HCT116 (cell line): ENCODE data around the gene PCSK9. TPM values are rescaled to one million over a fixed set of nuclear protein-coding genes. Genes with fewer than 3 reads are reported as not detected.

Experiments used
- ATAC-seq: fragments of 200-7000 bp; cut with Tn5 transposase; 2 replicates; pipeline ENCODE4 v1.9.1; 2020; ENCODE audit warnings: mild to moderate bottlenecking, moderate library complexity
- BruUV-seq: library from RNA; stranded (reverse); fragments of 400-500 nt; replicated peaks from 2 replicates; lab custom pipeline; 2021; lab: Mats Ljungman, UMichigan
- CTCF ChIA-PET: fragments of 300-600 bp; sonication (Branson Sonifier 250); formaldehyde crosslinking; loops from one replicate; lab custom pipeline; 2021; ENCODE audit warnings: antibody characterized with exemption; lab: Charles Lee
- POLR2A ChIA-PET: fragments of 300-600, 350-600 bp; sonication (Branson Sonifier 250); formaldehyde crosslinking; loops from one replicate; lab custom pipeline; 2021; ENCODE audit warnings: antibody characterized with exemption; lab: Charles Lee
- RAD21 ChIA-PET, 2 experiments: fragments of 300-600 bp; sonication (Branson Sonifier 250); formaldehyde crosslinking; loops; one replicate each; lab custom pipeline; 2023; ENCODE audit warnings: low total read pairs in 2 of 2; ENCODE audit not compliant: uncharacterized antibody in 2 of 2, unreplicated experiment in 2 of 2, low non-redundant PET in 1 of 2; lab: Charles Lee
- DNase-seq: peaks from one replicate; pipeline ENCODE4 v3.0.0-alpha.2; 2010; ENCODE audit warnings: low read depth, low spot score
- H2AFZ ChIP-seq: fragments of 200-600 bp; shearing (Covaris generic), sonication (generic); 2 replicates; pipeline ENCODE4 v1.6.1; 2017; ENCODE audit warnings: low read depth, mixed run types, mixed read lengths, antibody characterized with exemption, low read length; ENCODE audit not compliant: poor library complexity, severe bottlenecking
- H3K27ac ChIP-seq: 2 replicates; pipeline ENCODE4 v1.5.1; 2012; ENCODE audit warnings: low read depth, low read length
- H3K27me3 ChIP-seq: fragments of 200-600 bp; sonication (generic); 2 replicates; pipeline ENCODE4 v1.6.1; 2016; ENCODE audit warnings: mixed run types, low read length, mixed read lengths; ENCODE audit not compliant: insufficient read depth
- H3K36me3 ChIP-seq, 2 experiments: fragments of 200-500 bp in 1 of 2; fragments of 200-600 bp in 1 of 2; sonication (Bioruptor generic) in 1 of 2; sonication (generic) in 1 of 2; 2 replicates each; pipeline versions ENCODE4 v1.5.1 to v1.6.1; 2014 to 2016; ENCODE audit warnings: low read length in 2 of 2, inconsistent platforms in 1 of 2, mixed read lengths in 1 of 2, mixed run types in 1 of 2; ENCODE audit not compliant: insufficient read depth in 2 of 2, control insufficient read depth in 1 of 2
- H3K4me1 ChIP-seq, 2 experiments: fragments of 200-600 bp in 1 of 2; sonication (generic) in 1 of 2; 2 replicates each; pipeline versions ENCODE4 v1.5.1 to v1.6.1; 2012 to 2017; ENCODE audit warnings: low read length in 2 of 2, inconsistent platforms in 1 of 2, mild to moderate bottlenecking in 1 of 2, mixed read lengths in 1 of 2, mixed run types in 1 of 2, moderate library complexity in 1 of 2; ENCODE audit not compliant: insufficient read depth in 2 of 2, control insufficient read depth in 1 of 2
- H3K4me2 ChIP-seq: fragments of 200-600 bp; sonication (generic); 2 replicates; pipeline ENCODE4 v1.6.1; 2017; ENCODE audit warnings: mixed run types, low read length, mixed read lengths
- H3K4me3 ChIP-seq, 2 experiments: fragments of 200-600 bp in 1 of 2; sonication (generic) in 1 of 2; replicated peaks in 1 of 2; 2 replicates each; pipeline ENCODE4 v1.5.1; 2011 to 2016; ENCODE audit warnings: low read length in 2 of 2, control low read depth in 1 of 2, low read depth in 1 of 2, mild to moderate bottlenecking in 1 of 2, mixed read lengths in 1 of 2, mixed run types in 1 of 2
- H3K79me2 ChIP-seq: fragments of 200-600 bp; sonication (generic); 2 replicates; pipeline ENCODE4 v1.6.1; 2017; ENCODE audit warnings: mild to moderate bottlenecking, mixed run types, low read length, moderate library complexity, mixed read lengths; ENCODE audit not compliant: insufficient read depth
- H3K9ac ChIP-seq: fragments of 200-600 bp; sonication (generic); 2 replicates; pipeline ENCODE4 v1.6.1; 2016; ENCODE audit warnings: low read length, mixed read lengths
- H3K9me2 ChIP-seq: fragments of 200-600 bp; sonication (generic), shearing (Covaris generic); 2 replicates; pipeline ENCODE4 v1.6.1; 2017; ENCODE audit warnings: mixed run types, mild to moderate bottlenecking, moderate library complexity; ENCODE audit not compliant: insufficient read depth
- H3K9me3 ChIP-seq, 2 experiments: fragments of 200-500 bp in 1 of 2; fragments of 200-600 bp in 1 of 2; sonication (Bioruptor generic) in 1 of 2; sonication (generic) in 1 of 2; 2 replicates each; pipeline ENCODE4 v1.6.1; 2014 to 2017; ENCODE audit warnings: low read length in 2 of 2, mixed read lengths in 2 of 2, inconsistent platforms in 1 of 2, low read depth in 1 of 2, mild to moderate bottlenecking in 1 of 2, mixed run types in 1 of 2, moderate library complexity in 1 of 2; ENCODE audit not compliant: control insufficient read depth in 1 of 2, insufficient read depth in 1 of 2
- H4K20me1 ChIP-seq: fragments of 200-600 bp; sonication (generic), shearing (Covaris generic); 2 replicates; pipeline ENCODE4 v1.6.1; 2017; ENCODE audit warnings: mixed run types, mild to moderate bottlenecking, moderate library complexity; ENCODE audit not compliant: insufficient read depth
- EZH2 ChIP-seq: fragments of 200-600 bp; sonication (generic); IDR thresholded peaks from 2 replicates; pipeline ENCODE4 v1.6.1; 2017; ENCODE audit warnings: antibody characterized with exemption, mixed run types
- FOSL1 ChIP-seq: IDR thresholded peaks from 2 replicates; pipeline ENCODE4 v1.6.1; 2012; ENCODE audit warnings: low read depth
- POLR2AphosphoS5 ChIP-seq: IDR thresholded peaks from 2 replicates; pipeline ENCODE4 v1.6.1; 2011; ENCODE audit warnings: mild to moderate bottlenecking, low read depth, low read length, moderate library complexity
- ZNF274 ChIP-seq: fragments of 200-500 bp; sonication (Bioruptor generic); IDR thresholded peaks from 2 replicates; pipeline ENCODE4 v1.6.1; 2014; ENCODE audit warnings: mild to moderate bottlenecking, low read depth, low read length, inconsistent platforms
- intact Hi-C: fragments of 100-400 bp; cut with micrococcal nuclease; formaldehyde crosslinking; loops from 2 replicates; pipeline ENCODE4 v1.10.0; 2022
- total RNA-seq: library from RNA; stranded (reverse); gene quantifications from one replicate; pipeline ENCODE4 v1.2.1, GENCODE V29; 2021; ENCODE audit not compliant: unreplicated experiment
- TF ChIP-seq, protein P1 (sequence below): IDR thresholded peaks from 2 replicates; pipeline ENCODE4 v1.6.1; 2012

Gene PCSK9
- total RNA-seq, 1 experiment from 2014 or later = 39.6 TPM

GRCh38 chr1:55057956-55058298 is 18.6 kb downstream of the PCSK9 start:
- Histone ChIP-seq H3K9me2 (no peaks in the 10 kb centered on the region), H2AFZ (no peak overlapping the region), H3K9me3 (no peaks in the 10 kb centered on the region), H3K4me3 (no peak overlapping the region), H3K36me3 (peaks cover 0 to 13% of the 10 kb centered on the region in 2 experiments; a peak in 2 of 4 replicates), H3K27ac (no peak overlapping the region), H4K20me1 (no peaks in the 10 kb centered on the region), H3K9ac (no peak overlapping the region), H3K4me1 (no peaks in the 10 kb centered on the region), H3K4me2 (no peak overlapping the region), H3K79me2 (no peaks in the 10 kb centered on the region), H3K27me3 (no peaks in the 10 kb centered on the region)
- TF ChIP-seq FOSL1 = no peak
- POLR2A ChIA-PET = no interaction called here
- DNase-seq (no peak), ATAC-seq (no peak)
- RAD21 ChIA-PET = no interaction called here
- intact Hi-C loops = no loop called here
- no TSS peak for BruUV-seq
- CTCF ChIA-PET = no interaction called here

DNA sequence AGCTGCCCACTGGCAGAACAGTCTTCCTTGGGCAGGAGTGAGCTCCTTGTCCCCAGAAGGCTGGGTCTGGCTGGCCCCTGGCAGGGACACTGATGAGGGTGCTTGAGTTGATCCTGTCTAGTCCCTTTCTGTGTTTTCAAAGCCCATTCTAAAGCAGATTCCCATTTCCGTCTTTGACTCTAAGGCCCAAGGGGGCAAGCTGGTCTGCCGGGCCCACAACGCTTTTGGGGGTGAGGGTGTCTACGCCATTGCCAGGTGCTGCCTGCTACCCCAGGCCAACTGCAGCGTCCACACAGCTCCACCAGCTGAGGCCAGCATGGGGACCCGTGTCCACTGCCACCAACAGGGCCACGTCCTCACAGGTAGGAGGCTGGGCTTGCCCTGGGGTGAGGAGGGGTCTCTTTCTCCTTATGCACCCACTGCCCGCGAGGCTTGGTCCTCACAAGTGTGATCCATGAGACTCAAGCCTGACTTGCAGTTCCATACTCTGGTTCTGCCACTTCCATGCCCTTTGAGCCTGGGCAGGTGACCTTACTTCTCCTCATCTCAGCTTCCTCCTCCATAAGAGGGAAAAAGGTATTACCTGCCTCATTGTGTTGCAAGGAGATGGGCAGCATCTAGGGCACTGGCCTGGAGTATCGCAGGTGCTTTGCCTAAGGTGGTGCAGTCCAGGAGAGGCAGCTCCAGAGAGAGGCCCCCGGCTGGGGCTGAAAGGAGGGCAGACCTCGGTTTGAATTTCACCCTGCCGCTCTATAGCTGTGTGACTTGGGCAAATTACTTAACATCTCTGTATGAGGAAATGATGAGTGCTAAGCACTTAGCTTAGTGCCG is 20.2 kb downstream of the PCSK9 start:
- no peak for ATAC-seq
- Histone ChIP-seq H3K36me3 (peaks cover 0 to 13% of the 10 kb centered on the region in 2 experiments; a peak in 2 of 4 replicates), H3K27ac (no peak overlapping the region), H4K20me1 (no peaks in the 10 kb centered on the region), H3K4me2 (no peak overlapping the region), H3K4me3 (no peak overlapping the region), H3K9me2 (no peaks in the 10 kb centered on the region), H2AFZ (no peak overlapping the region), H3K9ac (no peak overlapping the region), H3K4me1 (no peaks in the 10 kb centered on the region), H3K27me3 (no peaks in the 10 kb centered on the region), H3K9me3 (no peaks in the 10 kb centered on the region), H3K79me2 (no peaks in the 10 kb centered on the region)
- DNase-seq = no peak
- ChIA-PET POLR2A (no interaction called here), RAD21 (no interaction called here), CTCF (interaction anchor here (1.0 kb wide), 1 partner anchor 114 kb away, joined by 3 read pairs; no protein-coding TSS in a partner anchor)
- no TSS peak for BruUV-seq
- TF ChIP-seq, protein P1, sequence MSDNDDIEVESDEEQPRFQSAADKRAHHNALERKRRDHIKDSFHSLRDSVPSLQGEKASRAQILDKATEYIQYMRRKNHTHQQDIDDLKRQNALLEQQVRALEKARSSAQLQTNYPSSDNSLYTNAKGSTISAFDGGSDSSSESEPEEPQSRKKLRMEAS = no peak
- TF ChIP-seq EZH2 (no peak), ZNF274 (no peak), POLR2AphosphoS5 (no peak)
- intact Hi-C loops = no loop called here
